Activated CD8-positive, alpha-beta memory T cell treated with anti-CD3 and anti-CD28 coated beads, Interleukin-2, amount 10 ng/mL, durations not matched to agents 7 days and 5 days (primary cell): ENCODE data around the gene CLN5. TPM values are rescaled to one million over a fixed set of nuclear protein-coding genes. Genes with fewer than 3 reads are reported as not detected.

Experiments
- ATAC-seq: fragments of 150-1000 bp; cut with Tn5 transposase; one replicate; pipeline ENCODE4 v1.10.0; 2021; ENCODE audit warnings: moderate library complexity
- CTCF ChIA-PET: fragments of 350-600 bp; sonication (Branson Sonifier 250); formaldehyde crosslinking; loops from one replicate; lab custom pipeline; 2021; ENCODE audit warnings: antibody characterized with exemption; lab: Charles Lee
- DNase-seq: peaks from one replicate; pipeline ENCODE4 v3.0.0-alpha.2; 2020
- H3K27ac Mint-ChIP-seq: one replicate; pipeline ENCODE4 v1.8.0; 2021; ENCODE audit warnings: mild to moderate bottlenecking, mixed read lengths
- H3K27me3 Mint-ChIP-seq: one replicate; pipeline ENCODE4 v1.8.0; 2021; ENCODE audit warnings: mixed read lengths
- H3K36me3 Mint-ChIP-seq: one replicate; pipeline ENCODE4 v1.8.0; 2021; ENCODE audit warnings: mild to moderate bottlenecking, mixed read lengths
- H3K4me1 Mint-ChIP-seq: one replicate; pipeline ENCODE4 v1.8.0; 2021; ENCODE audit warnings: mixed read lengths
- H3K4me3 Mint-ChIP-seq: one replicate; pipeline ENCODE4 v1.8.0; 2021; ENCODE audit warnings: mild to moderate bottlenecking, moderate library complexity, mixed read lengths
- H3K9me3 Mint-ChIP-seq: one replicate; pipeline ENCODE4 v1.8.0; 2022; ENCODE audit warnings: low read depth, mixed read lengths
- total RNA-seq, 2 experiments: library from RNA; stranded (reverse); gene quantifications; one replicate each; pipeline ENCODE4 v1.2.3, GENCODE V29; 2021

Gene CLN5
- total RNA-seq, 2 experiments from 2014 or later: 8.3 to 8.4 TPM

DNA sequence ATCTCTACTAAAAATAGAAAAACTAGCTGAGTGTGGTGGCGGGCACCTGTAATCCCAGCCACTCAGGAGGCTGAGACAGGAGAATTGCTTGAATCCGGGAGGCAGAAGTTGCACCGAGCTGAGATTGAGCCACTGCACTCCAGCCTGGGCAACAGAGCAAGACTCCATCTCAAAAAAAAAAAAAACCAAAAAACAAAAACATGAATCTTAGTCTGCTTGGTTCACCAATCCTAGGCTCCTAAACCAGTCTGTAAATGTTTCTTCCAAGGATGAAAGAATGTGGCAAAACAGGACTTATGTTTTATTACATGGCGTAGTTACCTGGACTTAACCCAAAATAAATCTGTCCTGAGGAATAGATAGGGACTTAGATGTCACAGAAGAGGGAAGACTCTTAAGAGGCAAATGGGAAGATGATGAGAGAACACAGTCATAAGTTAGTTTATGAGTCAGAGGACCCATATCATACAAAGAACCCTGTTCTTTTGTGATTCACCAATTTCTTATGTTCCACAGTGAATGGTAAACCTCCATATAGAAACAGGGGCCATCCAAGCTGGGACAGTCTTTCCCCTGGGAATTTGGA lies 41.9 kb downstream of the CLN5 start:
- no peaks in the 10 kb centered on the region for H3K27me3 Mint-ChIP-seq
- no peaks in the 10 kb centered on the region for H3K9me3 Mint-ChIP-seq
- H3K36me3 Mint-ChIP-seq: peaks cover 2% of the 10 kb centered on the region
- CTCF ChIA-PET: interaction anchor here (1.6 kb wide), 1 partner anchor 445 kb away, joined by 4 read pairs; no protein-coding TSS in a partner anchor
- H3K27ac Mint-ChIP-seq: no peak overlapping the region
- no peak for DNase-seq
- ATAC-seq: no peak
- H3K4me1 Mint-ChIP-seq: peaks cover 7% of the 10 kb centered on the region
- no peak overlapping the region for H3K4me3 Mint-ChIP-seq

DNA sequence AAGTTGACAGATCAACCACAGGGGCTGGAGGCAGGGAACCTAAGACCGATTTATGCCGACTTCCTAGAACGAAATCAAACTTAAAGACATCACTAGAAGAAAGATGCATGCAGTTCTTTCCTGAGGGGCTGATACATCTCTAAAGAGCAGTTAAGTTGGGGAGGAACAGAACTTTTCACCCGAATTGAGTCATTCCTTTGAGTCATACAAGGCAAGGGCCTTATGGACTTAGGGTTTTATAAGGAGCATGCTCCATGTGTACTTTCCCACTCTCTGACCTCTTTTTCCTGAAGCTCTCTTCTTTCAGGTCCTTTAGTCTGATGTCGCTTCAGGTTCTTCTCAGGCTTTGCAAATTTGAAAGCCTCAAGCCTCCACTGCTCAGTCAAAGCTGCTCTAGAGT lies 43.0 kb downstream of the CLN5 start:
- H3K4me1 Mint-ChIP-seq: peaks cover 7% of the 10 kb centered on the region
- H3K27ac Mint-ChIP-seq: no peak overlapping the region
- peaks cover under 1% of the 10 kb centered on the region for H3K36me3 Mint-ChIP-seq
- ATAC-seq (no peak), DNase-seq (no peak)
- no peaks in the 10 kb centered on the region for H3K9me3 Mint-ChIP-seq
- CTCF ChIA-PET: interaction anchor here (1.6 kb wide), 1 partner anchor 444 kb away, joined by 4 read pairs; no protein-coding TSS in a partner anchor
- H3K27me3 Mint-ChIP-seq: no peaks in the 10 kb centered on the region
- no peak overlapping the region for H3K4me3 Mint-ChIP-seq

DNA sequence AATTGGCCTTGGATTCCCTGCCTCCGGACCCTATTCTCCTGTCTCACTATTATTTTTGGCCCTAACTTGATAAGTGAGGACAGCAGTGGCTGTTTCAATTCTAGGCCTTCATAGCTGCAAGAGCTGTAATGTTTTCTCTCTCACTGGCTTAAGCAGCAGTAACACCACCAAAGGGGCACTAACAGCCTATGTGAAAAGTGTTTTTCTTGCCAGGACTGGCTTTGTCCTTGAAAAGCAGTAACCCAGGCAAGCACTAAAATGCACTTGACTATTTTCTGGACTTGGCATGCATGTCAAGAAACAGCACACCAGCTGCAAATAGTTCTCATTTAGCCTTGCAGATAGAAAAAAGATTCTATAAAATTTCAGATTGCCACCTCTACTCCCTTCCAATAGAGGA lies 44.4 kb downstream of the CLN5 start:
- no peak for ATAC-seq
- DNase-seq: no peak
- H3K9me3 Mint-ChIP-seq: no peaks in the 10 kb centered on the region
- H3K4me1 Mint-ChIP-seq: peaks cover 7% of the 10 kb centered on the region
- CTCF ChIA-PET: no interaction called here
- H3K36me3 Mint-ChIP-seq: peaks cover 3% of the 10 kb centered on the region
- H3K4me3 Mint-ChIP-seq: no peak overlapping the region
- no peak overlapping the region for H3K27ac Mint-ChIP-seq
- no peaks in the 10 kb centered on the region for H3K27me3 Mint-ChIP-seq

DNA sequence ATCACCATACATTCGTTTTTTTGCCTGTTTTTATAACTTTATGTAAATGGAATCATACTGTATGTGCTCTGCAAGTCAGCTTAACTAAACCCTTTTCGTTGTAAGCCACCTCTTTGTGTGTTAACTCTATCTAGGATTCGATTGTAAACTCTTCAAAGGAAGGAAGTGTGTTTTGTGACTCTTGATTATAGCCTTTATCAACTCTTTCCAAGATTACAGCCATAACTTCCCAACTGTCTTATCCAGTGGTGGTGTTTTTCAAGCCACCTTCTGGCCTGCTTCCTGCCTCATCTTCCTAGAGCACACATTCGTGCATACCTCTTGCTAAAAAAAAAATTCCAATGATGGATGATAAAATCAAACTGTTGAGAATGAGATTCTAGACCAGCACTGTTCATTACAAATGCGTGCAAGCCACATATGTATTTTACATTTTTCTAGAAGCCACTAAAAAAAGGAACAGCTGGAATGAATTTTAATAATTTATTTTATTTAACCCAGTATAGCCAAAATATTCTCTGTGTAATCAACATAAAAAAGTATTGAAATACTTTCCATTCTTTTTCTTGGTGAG lies 47.1 kb downstream of the CLN5 start:
- no peak for ATAC-seq
- Mint-ChIP-seq H3K27me3 (no peaks in the 10 kb centered on the region), H3K36me3 (peaks cover 9% of the 10 kb centered on the region), H3K27ac (no peak overlapping the region), H3K4me3 (no peak overlapping the region), H3K4me1 (no peaks in the 10 kb centered on the region), H3K9me3 (no peaks in the 10 kb centered on the region)
- CTCF ChIA-PET: no interaction called here
- no peak for DNase-seq

DNA sequence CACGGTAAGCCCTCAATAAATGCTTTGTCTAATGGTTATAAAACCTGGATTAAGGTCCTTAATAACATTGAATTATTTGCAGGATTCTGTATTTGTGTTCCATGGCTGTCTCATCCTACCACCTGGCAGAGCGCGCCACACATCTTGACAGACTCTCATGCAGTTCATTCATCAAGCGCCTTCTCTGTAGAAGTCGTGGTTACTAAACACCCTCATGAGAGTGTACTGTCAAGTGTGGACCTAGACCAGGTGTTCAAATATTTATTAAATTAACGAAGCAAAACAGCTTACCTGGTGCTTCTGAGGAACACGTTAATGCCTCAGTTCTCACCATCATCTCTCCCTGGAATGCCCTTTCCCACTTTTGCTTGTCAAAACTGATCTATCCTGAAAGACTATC lies 48.2 kb downstream of the CLN5 start:
- ATAC-seq (no peak), DNase-seq (no peak)
- Mint-ChIP-seq H3K27ac (no peak overlapping the region), H3K9me3 (no peaks in the 10 kb centered on the region), H3K36me3 (peaks cover 11% of the 10 kb centered on the region), H3K27me3 (no peaks in the 10 kb centered on the region), H3K4me3 (no peak overlapping the region), H3K4me1 (no peaks in the 10 kb centered on the region)
- CTCF ChIA-PET: no interaction called here

DNA sequence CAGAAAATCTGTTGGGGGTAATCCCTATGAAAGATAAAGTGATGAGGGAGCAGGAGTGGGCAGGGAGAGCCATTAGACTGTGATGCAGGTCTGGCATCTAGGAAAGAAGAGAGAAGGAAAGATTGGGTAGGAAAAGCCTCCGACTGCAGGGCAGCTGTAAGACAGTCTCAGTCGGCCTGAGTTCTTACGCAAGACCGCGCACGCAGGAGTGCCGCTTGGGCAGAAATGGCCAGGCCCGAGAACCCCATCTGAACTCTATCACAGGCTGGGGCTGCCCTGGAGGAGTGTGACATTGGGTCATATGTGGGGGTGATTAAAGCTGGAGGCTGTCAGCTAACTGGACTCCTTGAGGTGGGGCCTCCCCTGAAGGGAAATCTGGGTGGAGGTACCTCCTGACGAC lies 49.0 kb downstream of the CLN5 start:
- no peak overlapping the region for H3K27ac Mint-ChIP-seq
- ATAC-seq (no peak), DNase-seq (no peak)
- H3K4me1 Mint-ChIP-seq: no peaks in the 10 kb centered on the region
- peaks cover 13% of the 10 kb centered on the region for H3K36me3 Mint-ChIP-seq
- no peak overlapping the region for H3K4me3 Mint-ChIP-seq
- no peaks in the 10 kb centered on the region for H3K27me3 Mint-ChIP-seq
- no peaks in the 10 kb centered on the region for H3K9me3 Mint-ChIP-seq
- CTCF ChIA-PET: no interaction called here

DNA sequence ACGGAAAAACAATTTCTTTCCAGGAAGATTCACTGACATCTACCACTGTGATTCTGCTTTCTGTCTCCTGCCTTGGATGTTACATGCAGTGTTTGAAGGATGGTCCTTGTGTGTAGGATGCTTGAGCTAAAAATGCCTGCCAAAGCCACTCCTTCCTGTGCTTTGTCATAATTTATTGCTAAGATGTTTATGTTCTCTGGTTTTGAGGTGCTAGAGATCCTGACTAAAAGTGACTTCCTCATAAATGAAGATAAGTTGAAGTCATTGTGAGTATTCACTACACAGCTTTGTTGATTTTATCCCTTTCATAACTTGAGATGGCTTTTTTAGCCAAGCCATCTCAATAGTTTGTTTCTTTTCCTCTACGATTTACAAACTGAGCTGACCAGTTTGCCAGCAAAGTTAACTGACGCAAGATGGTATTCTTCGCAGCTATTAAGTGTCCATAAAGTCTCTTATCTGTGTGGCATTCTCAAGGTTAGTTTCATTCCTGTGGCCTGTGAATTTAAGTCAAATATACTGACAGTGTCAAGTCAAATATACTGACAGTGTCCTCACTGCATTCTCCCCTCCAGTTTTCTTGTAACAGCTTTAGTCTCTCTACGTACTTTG lies 50.8 kb downstream of the CLN5 start:
- ATAC-seq (no peak), DNase-seq (no peak)
- Mint-ChIP-seq H3K4me1 (no peaks in the 10 kb centered on the region), H3K27ac (no peak overlapping the region), H3K27me3 (no peaks in the 10 kb centered on the region), H3K36me3 (peaks cover 23% of the 10 kb centered on the region), H3K9me3 (no peaks in the 10 kb centered on the region), H3K4me3 (no peak overlapping the region)
- CTCF ChIA-PET: interaction anchor here (0.7 to 1.2 kb wide), 3 partner anchors 13 to 436 kb away, joined by 3 read pairs; no protein-coding TSS in a partner anchor

DNA sequence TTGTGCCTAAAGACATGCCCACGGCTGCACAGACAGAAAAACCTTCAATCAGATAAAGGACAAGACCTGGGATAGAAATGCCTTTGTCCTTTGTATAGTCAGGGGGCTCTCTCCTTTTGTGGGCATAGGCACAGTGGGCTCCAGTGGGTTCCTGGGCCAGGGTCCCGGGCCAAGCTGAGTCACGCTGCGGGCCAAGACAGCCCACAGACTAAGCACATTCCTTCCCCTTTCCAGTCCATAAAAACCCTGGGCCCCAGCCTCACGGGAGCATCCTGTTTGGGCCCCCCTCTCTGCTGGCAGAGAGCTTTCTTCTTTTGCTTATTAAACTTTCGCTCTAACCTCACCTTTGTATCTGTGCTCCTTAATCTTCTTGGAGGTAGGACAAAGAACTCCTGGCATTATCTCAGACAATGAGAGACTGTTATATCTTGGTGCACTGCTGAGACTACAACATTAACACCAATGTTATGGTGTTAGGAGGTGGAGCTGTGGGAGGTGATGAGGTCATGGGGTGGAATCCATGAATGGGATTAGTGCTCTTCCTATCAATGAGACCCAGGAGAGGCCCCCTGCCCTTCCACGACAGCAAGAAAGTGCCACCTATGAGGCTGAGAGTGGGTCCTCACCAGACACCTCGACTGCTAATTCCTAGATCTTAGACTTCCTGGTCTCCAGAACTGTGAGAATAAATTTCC lies 55.9 kb downstream of the CLN5 start:
- no peak for DNase-seq
- Mint-ChIP-seq H3K36me3 (peaks cover 50% of the 10 kb centered on the region), H3K4me1 (no peaks in the 10 kb centered on the region), H3K9me3 (no peaks in the 10 kb centered on the region), H3K4me3 (no peak overlapping the region), H3K27ac (no peak overlapping the region), H3K27me3 (no peaks in the 10 kb centered on the region)
- ATAC-seq: no peak
- CTCF ChIA-PET: no interaction called here

DNA sequence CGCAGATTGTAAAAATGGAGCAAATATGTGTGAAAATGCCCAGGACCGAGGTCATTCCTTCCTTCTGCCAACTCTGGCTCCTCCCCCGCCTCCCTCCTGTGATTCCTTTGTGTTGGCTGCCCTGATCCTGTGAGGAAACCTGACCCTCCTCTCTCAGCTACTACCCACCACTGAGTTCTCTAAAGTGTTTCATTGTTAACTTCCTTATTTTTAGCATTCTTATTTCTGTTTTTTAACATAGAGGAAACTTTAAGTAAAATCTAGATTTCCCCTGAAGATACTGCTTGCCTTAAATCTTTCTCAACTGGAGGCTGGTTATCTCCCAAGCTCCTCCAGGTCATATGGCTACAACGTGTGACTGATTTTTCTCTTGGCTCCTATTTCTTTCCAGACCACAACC lies 56.8 kb downstream of the CLN5 start:
- CTCF ChIA-PET: no interaction called here
- Mint-ChIP-seq H3K27me3 (no peaks in the 10 kb centered on the region), H3K36me3 (peaks cover 48% of the 10 kb centered on the region), H3K4me1 (no peaks in the 10 kb centered on the region), H3K27ac (no peak overlapping the region), H3K4me3 (no peak overlapping the region), H3K9me3 (no peaks in the 10 kb centered on the region)
- DNase-seq: no peak
- no peak for ATAC-seq

DNA sequence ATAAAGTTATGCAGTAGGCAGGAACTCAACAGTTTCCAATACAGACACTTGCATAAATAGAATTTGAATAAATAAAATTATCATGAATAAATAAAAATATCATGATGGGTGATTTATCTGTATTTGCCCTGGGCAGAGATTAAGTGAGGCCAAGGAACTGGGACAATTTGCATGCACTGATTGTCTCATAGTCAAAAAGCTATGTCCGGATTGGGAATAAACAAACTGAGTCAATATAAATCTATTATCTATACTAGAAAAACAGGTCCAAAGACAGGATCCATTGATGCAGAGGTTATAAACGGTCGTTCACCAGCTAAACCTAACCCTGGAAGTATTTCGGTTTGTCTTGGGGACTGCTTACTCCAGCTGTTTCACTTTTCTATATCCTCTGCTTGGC lies 61.3 kb downstream of the CLN5 start:
- Mint-ChIP-seq H3K4me3 (no peak overlapping the region), H3K27ac (no peak overlapping the region), H3K36me3 (peaks cover 58% of the 10 kb centered on the region), H3K27me3 (no peaks in the 10 kb centered on the region), H3K9me3 (no peaks in the 10 kb centered on the region), H3K4me1 (no peaks in the 10 kb centered on the region)
- DNase-seq: no peak
- CTCF ChIA-PET: interaction anchor here (1.1 kb wide), 1 partner anchor 13 kb away, joined by 3 read pairs; no protein-coding TSS in a partner anchor
- ATAC-seq: no peak

Other genes starting within 250 kb of the CLN5 start
- gene KCTD12, start 105.7 kb upstream of the CLN5 start, total RNA-seq: 1 to 10 TPM; 2.4 to 3.7 TPM
- not detected for gene ACOD1, start 43.6 kb upstream of the CLN5 start, total RNA-seq
- 10 to 100 TPM; 29.9 to 37.0 TPM for gene FBXL3, start 35.1 kb downstream of the CLN5 start, total RNA-seq